ENCODE measurements around the gene EFS. TPM values are rescaled to one million over a fixed set of nuclear protein-coding genes. Genes with fewer than 3 reads are reported as not detected.
"Not testable (repeated sequence)": the region's sequence is repeated elsewhere in the genome, so short reads cannot be mapped to it uniquely, and the experiment has no call there.

EFS gene
- total RNA-seq, 1 donor from 2014 or later: 0.50 TPM

- no peak for DNase-seq (ENCODE audit: low read depth)
Measured at GRCh38 chr14:23399136-23399535, 34.2 kb upstream of the EFS start.

GRCh38 chr14:23398348-23398747, 33.4 kb upstream of the EFS start:
- DNase-seq (ENCODE audit: low read depth): no peak

GRCh38 chr14:23396781-23397407, 31.9 kb upstream of the EFS start:
- DNase-seq (ENCODE audit: low read depth): no peak

GRCh38 chr14:23396126-23396525, 31.2 kb upstream of the EFS start:
- DNase-seq (ENCODE audit: low read depth): no peak

- no peak for DNase-seq (ENCODE audit: low read depth)
Measured at GRCh38 chr14:23392613-23393012, 27.6 kb upstream of the EFS start.

- not testable (repeated sequence) for DNase-seq (ENCODE audit: low read depth)
Measured at GRCh38 chr14:23389871-23390270, 24.9 kb upstream of the EFS start.

GRCh38 chr14:23389396-23389795, 24.4 kb upstream of the EFS start:
- DNase-seq (ENCODE audit: low read depth): no peak

- no peak for DNase-seq (ENCODE audit: low read depth)
Measured at GRCh38 chr14:23388996-23389395, 24.0 kb upstream of the EFS start.

- no peak for DNase-seq (ENCODE audit: low read depth)
Measured at GRCh38 chr14:23387916-23388882, 23.2 kb upstream of the EFS start.

GRCh38 chr14:23386999-23387398, 22.0 kb upstream of the EFS start:
- no peak for DNase-seq (ENCODE audit: low read depth)

- DNase-seq (ENCODE audit: low read depth): not testable (repeated sequence)
Measured at GRCh38 chr14:23386266-23386657, 21.3 kb upstream of the EFS start.

GRCh38 chr14:23385642-23386265, 20.8 kb upstream of the EFS start:
- DNase-seq (ENCODE audit: low read depth): no peak

- DNase-seq (ENCODE audit: low read depth): no peak
Measured at GRCh38 chr14:23385244-23385641, 20.3 kb upstream of the EFS start.

- no peak for DNase-seq (ENCODE audit: low read depth)
Measured at GRCh38 chr14:23384364-23385080, 19.6 kb upstream of the EFS start.

- no peak for DNase-seq (ENCODE audit: low read depth)
Measured at GRCh38 chr14:23382731-23383440, 17.9 kb upstream of the EFS start.

- no peak for DNase-seq (ENCODE audit: low read depth)
Measured at GRCh38 chr14:23382276-23382675, 17.3 kb upstream of the EFS start.

GRCh38 chr14:23381871-23382270, 16.9 kb upstream of the EFS start:
- DNase-seq (ENCODE audit: low read depth): no peak

- no peak for DNase-seq (ENCODE audit: low read depth)
Measured at GRCh38 chr14:23380976-23381375, 16.0 kb upstream of the EFS start.

- DNase-seq (ENCODE audit: low read depth): no peak
Measured at GRCh38 chr14:23380197-23380914, 15.4 kb upstream of the EFS start.

GRCh38 chr14:23379366-23380196, 14.6 kb upstream of the EFS start:
- DNase-seq (ENCODE audit: low read depth): peak; percentile 18

Data from renal cortical epithelial cell (primary cell).